Stomach (tissue), 4 donors: ENCODE measurements around the gene HDLBP.

Source experiments
- EP300 ChIP-seq: sonication (generic); formaldehyde crosslinking; IDR thresholded peaks from one replicate; pipeline ENCODE4 v1.6.1; 2017; ENCODE audit warnings: antibody characterized with exemption
- POLR2A ChIP-seq, 4 donors: fragments of 450-650 bp; IDR thresholded peaks; one replicate each; pipeline ENCODE4 v1.6.1; 2016; ENCODE audit warnings: antibody characterized with exemption in 4 of 4, control low read depth in 2 of 4, mild to moderate bottlenecking in 1 of 4, moderate library complexity in 1 of 4
- POLR2AphosphoS5 ChIP-seq, 3 donors: sonication (generic); formaldehyde crosslinking; IDR thresholded peaks; one replicate each; pipeline ENCODE4 v1.6.1; 2016; ENCODE audit warnings: antibody characterized with exemption in 3 of 3
- TF ChIP-seq, protein P1 (sequence below), 7 experiments: fragments of 450-650 bp in 4 of 7; fragments of 200-600 bp in 3 of 7; sonication (generic) in 3 of 7; IDR thresholded peaks; one replicate each; pipeline ENCODE4 v1.5.1; 2016 to 2019; ENCODE audit warnings: antibody characterized with exemption in 7 of 7, control low read depth in 2 of 7, mild to moderate bottlenecking in 1 of 7

- TF ChIP-seq, protein P1, sequence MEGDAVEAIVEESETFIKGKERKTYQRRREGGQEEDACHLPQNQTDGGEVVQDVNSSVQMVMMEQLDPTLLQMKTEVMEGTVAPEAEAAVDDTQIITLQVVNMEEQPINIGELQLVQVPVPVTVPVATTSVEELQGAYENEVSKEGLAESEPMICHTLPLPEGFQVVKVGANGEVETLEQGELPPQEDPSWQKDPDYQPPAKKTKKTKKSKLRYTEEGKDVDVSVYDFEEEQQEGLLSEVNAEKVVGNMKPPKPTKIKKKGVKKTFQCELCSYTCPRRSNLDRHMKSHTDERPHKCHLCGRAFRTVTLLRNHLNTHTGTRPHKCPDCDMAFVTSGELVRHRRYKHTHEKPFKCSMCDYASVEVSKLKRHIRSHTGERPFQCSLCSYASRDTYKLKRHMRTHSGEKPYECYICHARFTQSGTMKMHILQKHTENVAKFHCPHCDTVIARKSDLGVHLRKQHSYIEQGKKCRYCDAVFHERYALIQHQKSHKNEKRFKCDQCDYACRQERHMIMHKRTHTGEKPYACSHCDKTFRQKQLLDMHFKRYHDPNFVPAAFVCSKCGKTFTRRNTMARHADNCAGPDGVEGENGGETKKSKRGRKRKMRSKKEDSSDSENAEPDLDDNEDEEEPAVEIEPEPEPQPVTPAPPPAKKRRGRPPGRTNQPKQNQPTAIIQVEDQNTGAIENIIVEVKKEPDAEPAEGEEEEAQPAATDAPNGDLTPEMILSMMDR (IDR thresholded peaks at IDR 0.05): no peak
- TF ChIP-seq POLR2AphosphoS5 (IDR thresholded peaks at IDR 0.05) (no peak), POLR2A (IDR thresholded peaks at IDR 0.05) (no peak), EP300 (no peak)
Measured at GRCh38 chr2:241258505-241259280, 56.8 kb downstream of the HDLBP start.
